Adipocyte (in vitro differentiated cells): ENCODE data around the gene C16orf78.
"Not testable (repeated sequence)": the region's sequence is repeated elsewhere in the genome, so short reads cannot be mapped to it uniquely, and the experiment has no call there.

ENCODE experiments used
- DNase-seq: peaks from one replicate; pipeline ENCODE4 v3.0.0-alpha.2; 2015; ENCODE audit warnings: low read depth
- H3K27me3 ChIP-seq: replicated peaks from 2 replicates; pipeline ENCODE4 v1.7.0; 2013; ENCODE audit warnings: mild to moderate bottlenecking, low read length, moderate library complexity; ENCODE audit not compliant: control insufficient read depth, insufficient read depth
- H3K36me3 ChIP-seq: 2 replicates; pipeline ENCODE4 v1.7.0; 2013; ENCODE audit warnings: low read length, mild to moderate bottlenecking, moderate library complexity; ENCODE audit not compliant: control insufficient read depth, insufficient read depth, severe bottlenecking
- H3K4me1 ChIP-seq: 2 replicates; pipeline ENCODE4 v1.7.0; 2013; ENCODE audit warnings: mild to moderate bottlenecking, low read length, moderate library complexity; ENCODE audit not compliant: control insufficient read depth, insufficient read depth
- H3K4me3 ChIP-seq: 2 replicates; pipeline ENCODE4 v1.7.0; 2013; ENCODE audit warnings: mild to moderate bottlenecking, low read length, moderate library complexity
- H3K9ac ChIP-seq: 2 replicates; pipeline ENCODE4 v1.7.0; 2013; ENCODE audit warnings: mild to moderate bottlenecking, low read length, moderate library complexity
- H3K9me3 ChIP-seq: 2 replicates; pipeline ENCODE4 v1.7.0; 2013; ENCODE audit warnings: mild to moderate bottlenecking, low read length, moderate library complexity; ENCODE audit not compliant: control insufficient read depth

The C16orf78 gene

DNA sequence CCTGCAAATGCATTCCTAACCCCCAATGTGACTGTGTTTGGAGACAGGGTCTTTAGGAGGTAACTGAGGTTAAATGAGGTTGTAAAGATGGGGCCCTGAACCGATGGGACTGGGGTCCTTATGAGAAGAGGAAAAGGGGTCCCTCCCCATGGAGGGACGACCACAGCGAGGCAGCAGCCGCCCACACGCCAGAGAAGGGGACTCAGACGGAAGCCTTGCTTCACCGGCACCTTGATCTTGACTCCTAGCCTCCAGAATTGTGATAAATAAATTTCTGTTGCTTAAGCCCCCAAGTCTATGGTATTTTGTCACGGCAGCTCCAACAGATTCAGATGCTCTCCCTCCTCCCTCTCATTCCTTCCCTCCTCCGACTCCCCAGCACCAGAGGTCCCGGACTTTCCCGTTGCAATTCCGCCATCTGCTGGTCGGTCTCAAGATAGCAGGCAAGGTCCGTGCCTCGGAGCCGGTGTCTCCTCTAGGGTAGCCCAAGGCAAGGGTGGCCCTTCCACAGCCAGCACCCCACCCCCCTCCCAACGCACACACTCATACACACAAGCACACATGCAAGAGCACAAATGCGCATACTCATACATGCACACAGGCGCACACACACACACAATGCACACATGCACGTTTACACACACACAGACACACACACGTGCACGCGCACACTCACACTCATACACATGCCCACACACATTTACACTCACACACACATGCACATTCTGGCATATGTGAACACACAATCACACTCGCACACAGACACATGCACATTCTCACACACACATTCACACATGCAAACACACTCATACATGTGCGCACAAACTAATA is 23.1 kb upstream of the C16orf78 start:
- no peak overlapping the region for H3K4me3 ChIP-seq
- H3K9me3 ChIP-seq, result no peaks in the 10 kb centered on the region
- peaks cover 4% of the 10 kb centered on the region for H3K4me1 ChIP-seq
- DNase-seq, result peak; percentile 75
- H3K27me3 ChIP-seq, result peaks cover 50% of the 10 kb centered on the region
- H3K9ac ChIP-seq, result no peak overlapping the region
- no peaks in the 10 kb centered on the region for H3K36me3 ChIP-seq

DNA sequence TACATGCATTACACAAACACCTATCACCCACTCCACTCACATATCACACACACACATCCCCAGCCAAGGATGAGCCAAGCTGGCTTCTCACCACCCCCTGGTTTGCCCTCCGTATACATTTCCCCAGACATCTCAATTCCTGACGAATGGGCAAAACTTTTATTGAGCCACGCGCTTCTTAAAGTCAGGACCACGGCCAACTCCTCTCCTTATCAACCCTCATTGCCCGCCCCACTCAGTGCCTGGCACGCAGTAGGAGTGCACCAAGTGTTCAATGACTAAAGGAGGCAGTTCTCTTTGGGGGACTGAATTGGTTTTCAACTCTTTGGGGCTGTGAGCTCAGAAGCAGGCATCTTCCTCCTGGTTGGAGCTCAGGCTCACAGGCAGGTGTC is 22.5 kb upstream of the C16orf78 start:
- DNase-seq, result no peak
- Histone ChIP-seq H3K9ac (no peak overlapping the region), H3K4me3 (no peak overlapping the region), H3K27me3 (peaks cover 49% of the 10 kb centered on the region), H3K9me3 (no peaks in the 10 kb centered on the region), H3K4me1 (peaks cover 9% of the 10 kb centered on the region), H3K36me3 (no peaks in the 10 kb centered on the region)

DNA sequence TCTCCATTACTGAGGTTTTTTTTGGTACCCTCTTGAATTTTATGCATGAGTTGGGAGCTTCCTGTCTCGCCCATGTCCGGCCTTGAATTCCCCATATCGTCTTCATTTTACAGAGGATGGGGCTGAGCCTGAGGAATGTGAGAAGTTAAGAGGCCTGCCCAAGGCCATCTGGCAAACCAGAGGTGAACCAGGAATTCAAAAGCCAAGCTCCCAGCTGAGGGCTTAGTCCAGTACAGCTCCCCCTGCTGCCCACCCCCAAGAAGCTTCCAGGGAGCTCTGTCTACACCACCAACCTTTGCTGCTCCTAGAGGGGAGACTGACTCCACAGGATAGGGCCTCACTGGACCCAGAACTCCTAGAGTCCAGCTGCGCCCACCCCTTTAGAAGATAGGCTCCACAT is 20.7 kb upstream of the C16orf78 start:
- Histone ChIP-seq H3K4me1 (peaks cover 14% of the 10 kb centered on the region), H3K9ac (no peak overlapping the region), H3K4me3 (no peak overlapping the region), H3K36me3 (no peaks in the 10 kb centered on the region), H3K9me3 (no peaks in the 10 kb centered on the region), H3K27me3 (peaks cover 38% of the 10 kb centered on the region)
- peak; percentile 2 for DNase-seq

DNA sequence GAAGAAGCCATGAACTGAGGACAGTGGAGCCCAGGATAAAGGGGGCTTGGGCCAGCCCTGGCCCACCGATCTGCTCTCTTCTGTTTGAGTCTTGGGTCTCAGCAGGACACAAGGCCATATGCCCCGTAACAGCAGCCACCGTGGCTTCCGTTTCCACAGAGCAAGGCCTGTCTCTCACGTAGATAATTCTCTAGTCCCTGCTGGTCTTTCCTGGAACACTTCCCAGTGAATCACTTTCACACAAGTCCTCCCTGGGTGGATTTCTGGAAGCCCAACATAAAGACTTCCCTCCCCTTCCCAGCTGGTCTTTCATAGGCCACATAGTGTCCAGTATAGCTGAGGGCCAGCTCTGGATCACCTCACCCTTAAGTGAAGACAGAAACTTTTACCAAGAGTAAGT is 19.9 kb upstream of the C16orf78 start:
- no peak overlapping the region for H3K4me3 ChIP-seq
- H3K36me3 ChIP-seq, result no peaks in the 10 kb centered on the region
- no peak overlapping the region for H3K9ac ChIP-seq
- peaks cover 14% of the 10 kb centered on the region for H3K4me1 ChIP-seq
- H3K27me3 ChIP-seq, result peaks cover 30% of the 10 kb centered on the region
- no peaks in the 10 kb centered on the region for H3K9me3 ChIP-seq
- no peak for DNase-seq

DNA sequence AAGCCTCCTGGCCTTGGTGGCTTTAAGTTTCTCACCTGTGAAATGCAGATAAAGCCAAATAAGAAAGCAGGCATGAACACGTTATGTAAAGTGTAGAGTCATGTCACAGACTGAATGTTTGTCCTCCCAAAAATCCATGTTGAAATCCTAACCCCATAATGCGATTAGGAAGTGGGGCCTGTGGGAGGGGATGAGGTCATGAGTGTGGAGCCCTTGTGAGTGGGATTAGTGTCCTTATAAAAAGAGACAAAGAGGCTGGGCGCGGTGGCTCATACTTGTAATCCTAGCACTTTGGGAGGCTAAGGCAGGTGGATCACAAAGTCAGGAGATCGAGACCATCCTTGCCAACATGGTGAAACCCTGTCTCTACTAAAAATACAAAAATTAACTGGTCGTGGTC is 19.5 kb upstream of the C16orf78 start:
- H3K4me1 ChIP-seq, result peaks cover 14% of the 10 kb centered on the region
- DNase-seq, result no peak
- peaks cover 26% of the 10 kb centered on the region for H3K27me3 ChIP-seq
- H3K9me3 ChIP-seq, result no peaks in the 10 kb centered on the region
- H3K9ac ChIP-seq, result no peak overlapping the region
- H3K36me3 ChIP-seq, result no peaks in the 10 kb centered on the region
- no peak overlapping the region for H3K4me3 ChIP-seq

DNA sequence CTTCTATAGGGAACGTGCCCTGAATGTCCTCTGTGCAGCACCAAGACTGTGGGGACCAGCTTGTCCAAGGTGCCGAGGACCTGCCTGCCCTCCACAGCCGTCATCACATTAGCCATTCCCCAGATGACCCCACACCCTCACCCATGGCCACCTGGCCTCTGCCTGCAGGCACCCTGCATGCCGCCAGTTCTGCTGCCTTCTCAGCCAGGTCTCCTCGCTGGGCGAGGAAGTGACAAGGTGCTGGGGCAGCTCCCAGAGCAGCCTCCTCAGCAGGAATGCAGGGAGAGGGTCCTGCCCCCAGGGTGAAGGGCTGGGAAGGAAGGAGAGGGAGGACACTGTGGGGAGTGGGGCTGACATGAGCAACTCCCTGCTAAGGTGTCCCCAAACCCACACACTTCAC is 18.6 kb upstream of the C16orf78 start:
- no peak for DNase-seq
- Histone ChIP-seq H3K27me3 (peaks cover 17% of the 10 kb centered on the region), H3K4me3 (no peak overlapping the region), H3K4me1 (peaks cover 14% of the 10 kb centered on the region), H3K36me3 (no peaks in the 10 kb centered on the region), H3K9me3 (no peaks in the 10 kb centered on the region), H3K9ac (no peak overlapping the region)

DNA sequence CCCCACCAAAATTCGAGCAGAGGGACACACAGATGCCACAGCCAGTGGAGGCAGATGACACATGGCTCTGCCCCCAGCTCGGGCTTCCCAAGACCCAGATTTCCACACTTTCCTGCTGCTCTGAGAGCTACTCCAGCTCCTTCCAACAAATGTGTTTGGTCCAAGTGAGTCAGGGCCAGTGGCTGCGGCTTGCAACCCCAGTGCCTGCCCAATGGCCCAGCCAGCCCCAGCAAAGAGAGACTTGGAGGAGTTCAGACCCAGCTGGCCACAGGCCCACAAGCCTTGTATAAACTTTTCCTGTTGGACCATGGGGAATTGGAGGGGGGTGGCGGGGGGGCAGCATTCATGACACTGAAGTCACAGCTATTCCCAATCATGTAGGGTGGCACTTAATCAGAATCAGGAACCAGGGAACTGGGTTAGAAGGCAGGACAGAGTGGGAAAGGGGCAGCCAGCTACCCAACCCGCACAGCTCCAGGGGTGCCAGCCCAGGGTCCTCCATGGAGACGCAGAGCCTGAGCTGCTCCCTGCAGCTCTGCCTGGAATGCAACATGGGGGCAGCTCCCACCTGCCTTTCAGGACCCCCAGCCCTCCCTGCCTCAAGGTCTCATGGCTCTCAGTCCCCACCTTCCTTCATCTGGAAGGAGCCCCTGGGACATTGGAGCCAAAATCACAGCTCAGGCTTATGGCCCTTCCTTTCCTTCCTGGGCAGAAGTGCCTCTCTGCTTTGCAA is 17.5 kb upstream of the C16orf78 start:
- no peak for DNase-seq
- Histone ChIP-seq H3K9me3 (no peaks in the 10 kb centered on the region), H3K9ac (no peak overlapping the region), H3K4me3 (no peak overlapping the region), H3K27me3 (peaks cover 13% of the 10 kb centered on the region), H3K4me1 (peaks cover 14% of the 10 kb centered on the region), H3K36me3 (no peaks in the 10 kb centered on the region)

DNA sequence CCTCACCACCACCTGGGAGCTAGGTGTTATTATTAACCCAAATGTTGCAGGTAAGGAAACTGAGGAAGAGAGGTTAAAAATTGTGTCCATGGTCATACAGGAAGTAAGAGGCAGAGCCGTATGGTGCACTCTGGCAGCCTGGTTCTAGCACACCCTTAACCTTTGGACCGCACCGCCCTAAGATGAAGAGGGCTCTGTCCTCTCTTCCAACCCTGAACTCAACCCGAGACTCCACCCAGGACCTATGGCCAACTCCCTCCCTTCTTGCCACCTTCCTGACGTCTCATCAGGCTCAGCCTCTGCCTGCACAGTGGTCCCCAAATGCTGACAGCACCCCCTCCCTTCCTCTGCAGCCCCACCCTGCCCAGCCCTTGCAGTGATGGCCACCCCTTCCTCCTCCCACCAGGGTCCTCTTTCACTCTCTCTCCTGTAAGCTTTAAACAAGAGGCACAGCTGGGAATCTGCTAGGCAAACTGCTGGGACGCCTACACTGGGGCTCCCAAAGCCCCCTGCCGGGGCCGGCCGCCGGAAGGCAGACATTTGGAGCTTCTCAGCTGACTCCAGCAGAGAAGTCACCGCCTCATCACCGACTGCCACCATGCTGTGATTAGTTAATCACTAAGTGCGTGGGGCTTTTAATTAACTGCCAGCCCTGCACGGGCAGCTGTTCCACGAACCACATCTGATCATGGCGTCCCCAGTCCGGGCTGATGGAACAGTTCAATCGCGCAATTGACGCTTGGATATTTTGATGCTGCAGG is 16.7 kb upstream of the C16orf78 start:
- Histone ChIP-seq H3K36me3 (no peaks in the 10 kb centered on the region), H3K9ac (no peak overlapping the region), H3K9me3 (no peaks in the 10 kb centered on the region), H3K4me1 (peaks cover 14% of the 10 kb centered on the region), H3K27me3 (peaks cover 13% of the 10 kb centered on the region), H3K4me3 (no peak overlapping the region)
- no peak for DNase-seq

DNA sequence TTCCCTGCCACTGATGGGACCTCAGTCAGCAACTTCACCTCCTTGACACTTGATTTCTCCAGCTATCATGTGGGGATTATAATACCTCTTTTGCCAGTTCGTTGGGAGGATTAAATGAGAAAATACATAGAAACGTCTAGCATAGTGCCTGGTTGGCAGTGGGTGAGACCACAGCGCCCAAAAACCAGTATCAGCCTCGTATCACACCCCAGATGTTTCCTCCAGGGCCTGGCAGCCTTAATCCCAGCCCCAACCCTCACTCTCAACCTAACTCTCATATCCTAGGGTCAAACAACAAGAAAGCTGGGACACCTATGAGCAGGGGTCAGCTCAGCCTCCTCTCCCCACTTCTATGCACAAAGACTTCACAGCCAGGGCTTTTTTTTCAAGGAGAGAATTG is 14.0 kb upstream of the C16orf78 start:
- Histone ChIP-seq H3K9ac (no peak overlapping the region), H3K36me3 (no peaks in the 10 kb centered on the region), H3K4me1 (peaks cover 14% of the 10 kb centered on the region), H3K9me3 (no peaks in the 10 kb centered on the region), H3K27me3 (peaks cover 17% of the 10 kb centered on the region), H3K4me3 (no peak overlapping the region)
- DNase-seq, result no peak

DNA sequence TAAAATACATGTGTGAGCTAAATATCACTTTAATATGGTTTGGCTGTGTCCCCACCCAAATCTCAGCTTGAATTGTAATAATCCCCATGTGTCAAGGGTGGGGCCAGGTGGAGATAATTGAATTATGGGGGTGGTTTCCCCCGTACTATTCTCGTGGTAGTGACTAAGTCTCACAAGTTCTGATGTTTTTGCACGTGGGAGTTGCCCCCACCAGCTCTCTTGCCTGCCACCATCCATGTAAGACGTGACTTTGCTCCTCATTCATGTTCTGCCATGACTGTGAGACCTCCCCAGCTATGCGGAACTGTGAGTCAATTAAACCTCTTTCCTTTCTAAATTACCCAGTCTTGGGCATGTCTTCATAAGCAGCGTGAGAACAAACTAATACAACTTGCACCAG is 11.9 kb upstream of the C16orf78 start:
- DNase-seq, H3K9ac ChIP-seq, H3K36me3 ChIP-seq, H3K4me3 ChIP-seq, H3K9me3 ChIP-seq, H3K4me1 ChIP-seq, H3K27me3 ChIP-seq: not testable (repeated sequence)

DNA sequence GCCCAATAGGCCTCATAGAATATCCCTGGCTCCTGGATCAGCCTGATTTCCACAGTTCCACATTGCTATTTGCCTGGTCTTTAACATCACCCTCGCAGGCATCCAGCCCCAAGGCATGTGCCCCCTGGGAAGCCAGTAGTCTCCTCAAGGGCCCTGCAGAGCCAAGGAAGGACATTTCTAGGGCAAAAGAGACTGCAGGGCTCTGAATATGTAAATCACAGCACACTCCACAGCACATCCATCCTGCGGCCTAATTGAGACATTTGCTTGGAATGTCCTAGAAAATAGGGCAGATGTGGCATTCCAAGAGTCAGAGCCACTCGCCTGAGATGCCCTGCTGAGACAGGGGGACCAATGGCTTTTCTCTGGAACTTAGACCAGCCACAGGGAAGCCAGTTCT is 11.4 kb upstream of the C16orf78 start:
- DNase-seq, result no peak

More for the DNA sequence above, 11.4 kb upstream of the C16orf78 start:
- H3K27me3 ChIP-seq, result peaks cover 8% of the 10 kb centered on the region
- no peak overlapping the region for H3K9ac ChIP-seq
- H3K36me3 ChIP-seq, result no peaks in the 10 kb centered on the region
- H3K4me3 ChIP-seq, result no peak overlapping the region
- no peaks in the 10 kb centered on the region for H3K9me3 ChIP-seq
- no peaks in the 10 kb centered on the region for H3K4me1 ChIP-seq
